Activated naive CD4-positive, alpha-beta T cell treated with anti-CD3 and anti-CD28 coated beads, Interleukin-2, amount 10 ng/mL, durations not matched to agents 7 days and 5 days (primary cell): ENCODE data around the gene HMGCS1.
A peak's percentile ranks its signal among the peaks of the same experiment; 100 is the strongest.

Experiments
- CTCF ChIA-PET: fragments of 350-600 bp; sonication (Branson Sonifier 250); formaldehyde crosslinking; loops from one replicate; lab custom pipeline; 2021; ENCODE audit warnings: antibody characterized with exemption; lab: Charles Lee
- DNase-seq: peaks from one replicate; pipeline ENCODE4 v3.0.0-alpha.2; 2020
- H3K27ac Mint-ChIP-seq: one replicate; pipeline ENCODE4 v1.8.0; 2021; ENCODE audit warnings: mild to moderate bottlenecking, moderate library complexity, mixed read lengths
- H3K27me3 Mint-ChIP-seq: one replicate; pipeline ENCODE4 v1.8.0; 2021; ENCODE audit warnings: mild to moderate bottlenecking, mixed read lengths
- H3K36me3 Mint-ChIP-seq: one replicate; pipeline ENCODE4 v1.8.0; 2021; ENCODE audit warnings: mixed read lengths
- H3K4me1 Mint-ChIP-seq: one replicate; pipeline ENCODE4 v1.8.0; 2021; ENCODE audit warnings: mixed read lengths
- H3K4me3 Mint-ChIP-seq: one replicate; pipeline ENCODE4 v1.8.0; 2021; ENCODE audit warnings: mild to moderate bottlenecking, moderate library complexity, mixed read lengths
- H3K9me3 Mint-ChIP-seq: one replicate; pipeline ENCODE4 v1.8.0; 2021; ENCODE audit warnings: mixed read lengths

HMGCS1 gene

GRCh38 chr5:43313035-43313853 is at the start of gene HMGCS1:
Gene HMGCS1 (minus strand): TSS chr5:43313412. CDS start chr5:43298965, 14,447 bp downstream.
- peak within 1 kb of the TSS; percentile 90 for H3K27ac Mint-ChIP-seq
- H3K4me1 Mint-ChIP-seq = peaks cover 61% of the 10 kb centered on the region
- H3K27me3 Mint-ChIP-seq = no peaks in the 10 kb centered on the region
- peak within 1 kb of the TSS; percentile 99 for H3K4me3 Mint-ChIP-seq
- peaks cover 30% of the 10 kb centered on the region for H3K36me3 Mint-ChIP-seq
- CTCF ChIA-PET = interaction anchor here (0.7 to 2.2 kb wide), 13 partner anchors 10 to 296 kb away, joined by 3 to 15 read pairs (median 4); partner anchors contain the start of genes TMEM267 and ZNF131
- peaks cover 10% of the 10 kb centered on the region for H3K9me3 Mint-ChIP-seq
- DNase-seq = peak; percentile 100

- H3K27ac Mint-ChIP-seq = no peak overlapping the region
- H3K4me3 Mint-ChIP-seq = no peak overlapping the region
- H3K27me3 Mint-ChIP-seq = peaks cover 5% of the 10 kb centered on the region
- H3K36me3 Mint-ChIP-seq = no peaks in the 10 kb centered on the region
- CTCF ChIA-PET = no interaction called here
- DNase-seq = no peak
- H3K4me1 Mint-ChIP-seq = no peaks in the 10 kb centered on the region
- peaks cover 17% of the 10 kb centered on the region for H3K9me3 Mint-ChIP-seq
Measured at GRCh38 chr5:43358726-43359125, 45.5 kb upstream of the HMGCS1 start.

- no peak for DNase-seq
- no peaks in the 10 kb centered on the region for H3K4me1 Mint-ChIP-seq
- CTCF ChIA-PET = no interaction called here
Measured at GRCh38 chr5:43358301-43358700, 45.1 kb upstream of the HMGCS1 start.

DNA sequence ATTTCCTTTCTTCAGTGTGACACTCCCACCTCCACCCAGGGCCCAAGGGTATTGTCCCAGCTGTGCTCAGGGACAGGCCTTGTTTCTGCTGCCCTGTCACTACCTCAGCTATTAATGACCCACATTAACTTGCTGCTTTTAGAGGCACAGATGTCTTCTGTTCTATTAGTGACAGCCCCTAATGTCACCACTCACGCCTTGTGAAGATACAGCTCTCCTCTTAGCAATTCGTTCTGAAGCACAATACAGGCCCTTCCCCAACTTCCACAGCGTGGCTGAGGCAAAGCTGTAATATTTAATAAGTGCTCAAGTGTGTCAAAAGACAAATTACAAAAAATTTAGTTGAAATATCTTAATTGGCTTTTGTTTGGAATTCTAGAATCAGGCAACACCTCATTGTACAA is 44.7 kb upstream of the HMGCS1 start:
- CTCF ChIA-PET = no interaction called here
- H3K4me1 Mint-ChIP-seq = no peaks in the 10 kb centered on the region
- peaks cover 17% of the 10 kb centered on the region for H3K9me3 Mint-ChIP-seq

More at GRCh38 chr5:43358301-43358700, 45.1 kb upstream of the HMGCS1 start:
- no peaks in the 10 kb centered on the region for H3K36me3 Mint-ChIP-seq
- H3K27me3 Mint-ChIP-seq = peaks cover under 1% of the 10 kb centered on the region
- peaks cover 17% of the 10 kb centered on the region for H3K9me3 Mint-ChIP-seq
- no peak overlapping the region for H3K4me3 Mint-ChIP-seq
- no peak overlapping the region for H3K27ac Mint-ChIP-seq

DNA sequence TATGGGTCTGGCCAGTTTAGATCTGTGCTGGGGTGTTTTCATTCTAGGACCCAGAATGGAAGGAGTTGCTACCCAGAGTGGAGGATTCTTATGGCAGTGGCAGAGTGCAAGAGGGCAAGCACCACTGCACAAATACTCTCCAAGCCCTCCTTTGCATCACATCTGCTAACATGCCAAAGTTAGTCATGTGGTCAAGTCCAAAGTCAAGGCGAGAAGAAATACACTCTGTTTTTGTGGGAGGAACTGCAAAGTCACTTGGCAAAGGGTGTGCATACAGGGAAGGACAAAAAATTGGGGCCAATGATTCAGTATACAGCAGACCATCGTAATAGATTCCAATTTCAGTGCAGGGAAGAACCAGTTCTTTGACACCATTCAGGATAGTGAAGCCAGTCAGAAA is 43.9 kb upstream of the HMGCS1 start:
- H3K4me1 Mint-ChIP-seq = no peaks in the 10 kb centered on the region
- no peak overlapping the region for H3K27ac Mint-ChIP-seq
- H3K36me3 Mint-ChIP-seq = no peaks in the 10 kb centered on the region
- no peak overlapping the region for H3K4me3 Mint-ChIP-seq
- H3K9me3 Mint-ChIP-seq = peaks cover 17% of the 10 kb centered on the region
- CTCF ChIA-PET = no interaction called here
- H3K27me3 Mint-ChIP-seq = no peaks in the 10 kb centered on the region
- DNase-seq = no peak

More for the DNA sequence above, 44.7 kb upstream of the HMGCS1 start:
- H3K36me3 Mint-ChIP-seq = no peaks in the 10 kb centered on the region
- H3K4me3 Mint-ChIP-seq = no peak overlapping the region
- H3K27ac Mint-ChIP-seq = no peak overlapping the region
- DNase-seq = no peak
- no peaks in the 10 kb centered on the region for H3K27me3 Mint-ChIP-seq

GRCh38 chr5:43354774-43355173 is 41.6 kb upstream of the HMGCS1 start:
- H3K4me3 Mint-ChIP-seq = no peak overlapping the region
- H3K27ac Mint-ChIP-seq = no peak overlapping the region
- peaks cover 4% of the 10 kb centered on the region for H3K27me3 Mint-ChIP-seq
- peaks cover 9% of the 10 kb centered on the region for H3K9me3 Mint-ChIP-seq
- H3K36me3 Mint-ChIP-seq = no peaks in the 10 kb centered on the region
- DNase-seq = no peak
- CTCF ChIA-PET = no interaction called here
- no peaks in the 10 kb centered on the region for H3K4me1 Mint-ChIP-seq

DNA sequence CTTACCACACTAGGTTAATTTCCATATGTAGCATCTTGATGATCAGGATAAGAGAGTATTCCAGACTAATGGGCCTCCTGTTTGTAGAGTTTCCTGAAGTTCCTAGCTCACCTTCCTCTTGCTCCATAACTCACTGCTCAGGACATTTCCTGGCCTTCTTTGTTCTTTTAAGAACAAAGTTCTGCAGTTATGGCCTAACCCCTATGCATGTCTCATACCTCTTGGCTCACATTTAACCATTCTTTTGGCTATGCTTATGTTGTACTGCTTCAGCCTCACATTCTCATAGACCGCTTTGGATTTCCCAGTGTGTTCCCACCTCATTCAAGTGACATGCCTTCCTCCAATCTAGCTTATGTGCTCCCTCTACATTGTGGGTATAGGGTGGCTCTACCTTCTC is 40.5 kb upstream of the HMGCS1 start:
- CTCF ChIA-PET = interaction anchor here (0.9 kb wide), 1 partner anchor 9 kb away, joined by 3 read pairs; no protein-coding TSS in a partner anchor
- H3K4me3 Mint-ChIP-seq = no peak overlapping the region
- no peak overlapping the region for H3K27ac Mint-ChIP-seq
- no peaks in the 10 kb centered on the region for H3K9me3 Mint-ChIP-seq
- no peaks in the 10 kb centered on the region for H3K36me3 Mint-ChIP-seq
- H3K4me1 Mint-ChIP-seq = no peaks in the 10 kb centered on the region
- DNase-seq = no peak
- H3K27me3 Mint-ChIP-seq = peaks cover 4% of the 10 kb centered on the region

- CTCF ChIA-PET = interaction anchor here (0.9 kb wide), 1 partner anchor 9 kb away, joined by 3 read pairs; no protein-coding TSS in a partner anchor
- H3K4me3 Mint-ChIP-seq = no peak overlapping the region
- H3K9me3 Mint-ChIP-seq = no peaks in the 10 kb centered on the region
- DNase-seq = no peak
- H3K36me3 Mint-ChIP-seq = no peaks in the 10 kb centered on the region
- H3K27ac Mint-ChIP-seq = no peak overlapping the region
- peaks cover 4% of the 10 kb centered on the region for H3K27me3 Mint-ChIP-seq
- no peaks in the 10 kb centered on the region for H3K4me1 Mint-ChIP-seq
Measured at GRCh38 chr5:43352915-43353314, 39.7 kb upstream of the HMGCS1 start.

GRCh38 chr5:43352131-43352530 is 38.9 kb upstream of the HMGCS1 start:
- H3K27me3 Mint-ChIP-seq = peaks cover 4% of the 10 kb centered on the region
- no peaks in the 10 kb centered on the region for H3K36me3 Mint-ChIP-seq
- H3K27ac Mint-ChIP-seq = no peak overlapping the region
- no peaks in the 10 kb centered on the region for H3K9me3 Mint-ChIP-seq
- CTCF ChIA-PET = no interaction called here
- no peak for DNase-seq
- no peak overlapping the region for H3K4me3 Mint-ChIP-seq
- no peaks in the 10 kb centered on the region for H3K4me1 Mint-ChIP-seq

- no peak overlapping the region for H3K27ac Mint-ChIP-seq
- H3K9me3 Mint-ChIP-seq = no peaks in the 10 kb centered on the region
- H3K4me1 Mint-ChIP-seq = no peaks in the 10 kb centered on the region
- no peak overlapping the region for H3K4me3 Mint-ChIP-seq
- CTCF ChIA-PET = no interaction called here
- DNase-seq = no peak
- H3K27me3 Mint-ChIP-seq = peaks cover 4% of the 10 kb centered on the region
- no peaks in the 10 kb centered on the region for H3K36me3 Mint-ChIP-seq
Measured at GRCh38 chr5:43348861-43349363, 35.7 kb upstream of the HMGCS1 start.

DNA sequence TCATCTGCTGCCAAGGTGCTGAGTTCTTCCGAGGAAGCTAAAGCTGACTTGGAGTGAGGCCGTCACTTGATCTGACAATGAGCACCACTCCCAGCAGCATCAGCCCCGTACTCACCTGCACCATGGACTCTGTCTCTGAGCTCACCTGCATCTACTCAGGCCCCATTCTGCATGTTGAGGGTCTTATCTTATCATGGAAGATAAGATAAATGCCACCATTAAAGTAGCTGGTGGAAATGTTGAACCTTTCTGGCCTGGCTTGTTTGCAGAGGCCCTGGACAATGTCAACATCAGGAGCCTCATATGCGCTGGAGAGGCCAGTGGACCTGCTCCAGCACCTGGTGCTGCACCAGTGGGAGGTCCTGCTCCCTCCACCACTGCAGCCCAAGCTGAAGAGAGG is 35.0 kb upstream of the HMGCS1 start:
- no peak for DNase-seq
- Mint-ChIP-seq H3K4me1 (no peaks in the 10 kb centered on the region), H3K27ac (no peak overlapping the region), H3K4me3 (no peak overlapping the region), H3K27me3 (peaks cover 4% of the 10 kb centered on the region), H3K36me3 (no peaks in the 10 kb centered on the region), H3K9me3 (no peaks in the 10 kb centered on the region)
- CTCF ChIA-PET = no interaction called here

DNA sequence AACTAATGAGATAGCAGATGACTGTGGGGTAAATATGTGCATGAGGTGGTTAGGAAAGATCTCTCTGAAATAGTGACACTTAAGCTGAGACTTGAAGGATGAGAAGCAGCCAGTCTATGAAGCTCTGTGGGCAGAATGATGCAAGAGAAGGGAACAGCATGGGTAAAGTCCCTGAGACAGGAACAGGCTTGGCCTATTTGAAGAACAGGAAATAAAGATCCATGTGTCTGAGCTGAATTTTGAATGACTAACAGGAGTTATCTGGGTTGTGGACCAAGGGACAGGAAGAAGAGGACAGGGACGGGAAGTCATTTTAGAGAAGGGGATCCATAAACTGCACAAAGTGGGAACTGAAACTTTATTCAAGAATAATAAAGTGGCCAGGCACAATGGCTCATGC is 25.6 kb upstream of the HMGCS1 start:
- peaks cover 3% of the 10 kb centered on the region for H3K36me3 Mint-ChIP-seq
- peaks cover 15% of the 10 kb centered on the region for H3K9me3 Mint-ChIP-seq
- no peak overlapping the region for H3K27ac Mint-ChIP-seq
- DNase-seq = no peak
- CTCF ChIA-PET = interaction anchor here (1.1 kb wide), 1 partner anchor 233 kb away, joined by 3 read pairs; no protein-coding TSS in a partner anchor
- H3K27me3 Mint-ChIP-seq = no peaks in the 10 kb centered on the region
- no peaks in the 10 kb centered on the region for H3K4me1 Mint-ChIP-seq
- no peak overlapping the region for H3K4me3 Mint-ChIP-seq

DNA sequence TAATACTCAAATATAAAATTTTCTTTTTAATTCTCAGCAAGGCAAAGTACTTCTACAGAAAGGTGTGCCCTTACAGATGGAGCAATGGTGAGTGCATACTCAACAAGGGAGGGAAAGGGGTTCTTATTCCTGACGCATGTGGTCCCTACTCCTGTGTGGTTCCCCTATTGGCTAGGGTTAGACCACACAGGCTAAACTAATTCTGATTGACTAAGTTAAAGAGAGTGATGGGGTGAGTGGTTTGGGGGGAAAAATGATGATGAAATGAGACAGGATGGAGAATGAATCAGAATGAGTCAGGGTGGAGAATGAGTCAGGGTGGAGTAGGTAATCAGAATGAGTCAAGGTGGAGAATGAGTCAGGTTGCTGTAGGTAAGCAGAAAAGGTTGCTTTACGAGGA is 22.9 kb upstream of the HMGCS1 start:
- CTCF ChIA-PET = no interaction called here
- Mint-ChIP-seq H3K27me3 (peaks cover 11% of the 10 kb centered on the region), H3K36me3 (peaks cover 3% of the 10 kb centered on the region), H3K9me3 (peaks cover 15% of the 10 kb centered on the region), H3K4me3 (no peak overlapping the region), H3K4me1 (no peaks in the 10 kb centered on the region), H3K27ac (no peak overlapping the region)
- no peak for DNase-seq

DNA sequence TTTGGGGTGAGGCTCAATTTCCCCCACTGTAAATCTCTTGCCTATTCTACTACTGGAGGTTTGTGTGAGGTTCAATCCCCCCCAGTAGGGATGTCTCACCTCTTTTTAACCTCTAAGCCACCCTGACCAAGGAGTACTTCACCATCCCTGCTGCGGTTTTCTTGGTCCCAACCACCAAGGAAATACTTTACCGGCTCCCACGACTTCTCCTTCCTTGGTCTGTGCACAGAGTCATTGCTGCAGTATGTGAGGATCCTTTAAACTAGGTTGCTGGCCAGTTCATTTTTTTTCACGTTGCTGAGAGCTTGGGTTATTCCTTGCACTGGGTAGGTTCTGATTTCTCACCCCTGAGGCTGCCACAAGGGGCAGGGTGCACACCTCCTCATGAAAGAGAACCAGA is 22.5 kb upstream of the HMGCS1 start:
- no peaks in the 10 kb centered on the region for H3K4me1 Mint-ChIP-seq
- H3K27ac Mint-ChIP-seq = no peak overlapping the region
- peaks cover 13% of the 10 kb centered on the region for H3K27me3 Mint-ChIP-seq
- no peak overlapping the region for H3K4me3 Mint-ChIP-seq
- H3K9me3 Mint-ChIP-seq = peaks cover 15% of the 10 kb centered on the region
- no peak for DNase-seq
- peaks cover 3% of the 10 kb centered on the region for H3K36me3 Mint-ChIP-seq
- CTCF ChIA-PET = no interaction called here

GRCh38 chr5:43332401-43332800 is 19.2 kb upstream of the HMGCS1 start:
- H3K36me3 Mint-ChIP-seq = peaks cover 3% of the 10 kb centered on the region
- CTCF ChIA-PET = no interaction called here
- no peak for DNase-seq

More at GRCh38 chr5:43332401-43332800, 19.2 kb upstream of the HMGCS1 start:
- Mint-ChIP-seq H3K4me3 (no peak overlapping the region), H3K27me3 (peaks cover 13% of the 10 kb centered on the region), H3K9me3 (peaks cover 11% of the 10 kb centered on the region), H3K27ac (no peak overlapping the region), H3K4me1 (no peaks in the 10 kb centered on the region)
